ENCODE data around the gene GYPE.
"Not testable (repeated sequence)": the region's sequence is repeated elsewhere in the genome, so short reads cannot be mapped to it uniquely, and the experiment has no call there.

GRCh38 chr4:143857391-143858336 is 47.7 kb downstream of the GYPE start:
- TF ChIP-seq, protein P1, sequence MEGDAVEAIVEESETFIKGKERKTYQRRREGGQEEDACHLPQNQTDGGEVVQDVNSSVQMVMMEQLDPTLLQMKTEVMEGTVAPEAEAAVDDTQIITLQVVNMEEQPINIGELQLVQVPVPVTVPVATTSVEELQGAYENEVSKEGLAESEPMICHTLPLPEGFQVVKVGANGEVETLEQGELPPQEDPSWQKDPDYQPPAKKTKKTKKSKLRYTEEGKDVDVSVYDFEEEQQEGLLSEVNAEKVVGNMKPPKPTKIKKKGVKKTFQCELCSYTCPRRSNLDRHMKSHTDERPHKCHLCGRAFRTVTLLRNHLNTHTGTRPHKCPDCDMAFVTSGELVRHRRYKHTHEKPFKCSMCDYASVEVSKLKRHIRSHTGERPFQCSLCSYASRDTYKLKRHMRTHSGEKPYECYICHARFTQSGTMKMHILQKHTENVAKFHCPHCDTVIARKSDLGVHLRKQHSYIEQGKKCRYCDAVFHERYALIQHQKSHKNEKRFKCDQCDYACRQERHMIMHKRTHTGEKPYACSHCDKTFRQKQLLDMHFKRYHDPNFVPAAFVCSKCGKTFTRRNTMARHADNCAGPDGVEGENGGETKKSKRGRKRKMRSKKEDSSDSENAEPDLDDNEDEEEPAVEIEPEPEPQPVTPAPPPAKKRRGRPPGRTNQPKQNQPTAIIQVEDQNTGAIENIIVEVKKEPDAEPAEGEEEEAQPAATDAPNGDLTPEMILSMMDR (IDR thresholded peaks at IDR 0.05; ENCODE audit: low read length) = not testable (repeated sequence)
- TF ChIP-seq EZH2 (IDR thresholded peaks at IDR 0.05; ENCODE audit: borderline replicate concordance, low read length) = not testable (repeated sequence)
